Measurements from ENCODE around the gene MED10. TPM values are rescaled to one million over a fixed set of nuclear protein-coding genes. Genes with fewer than 3 reads are reported as not detected.

MED10 gene
- total and polyA plus RNA-seq, 4 donors, result 18.9 to 34.3 (median 31.4) TPM

- DNase-seq (peak in 1 of 3 donors; percentile 13), ATAC-seq (ENCODE audit: insufficient read depth, low FRiP score) (no peak)
- Histone ChIP-seq H3K9me3 (ENCODE audit: control insufficient read depth in 4 of 4, insufficient read depth in 3 of 4, low read length in 3 of 4) (no peaks in the 10 kb centered on the region), H3K9ac (ENCODE audit: insufficient read depth in 1 of 2, low read length in 2 of 2) (no peak overlapping the region), H3K27ac (ENCODE audit: low read depth in 1 of 2, low read length in 1 of 2) (no peak overlapping the region), H3K27me3 (ENCODE audit: control insufficient read depth in 3 of 3, insufficient read depth in 3 of 3, low read length in 2 of 3) (no peaks in the 10 kb centered on the region), H3K4me1 (ENCODE audit: control insufficient read depth in 5 of 5, insufficient read depth in 5 of 5, low read length in 5 of 5) (no peaks in the 10 kb centered on the region), H3K4me3 (no peak overlapping the region), H3K36me3 (ENCODE audit: control insufficient read depth in 4 of 4, insufficient read depth in 4 of 4, low read length in 4 of 4) (peaks cover 0 to 2% (median 0%) of the 10 kb centered on the region in 4 donors)
- no peak for TF ChIP-seq CTCF (IDR thresholded peaks at IDR 0.05; ENCODE audit: control extremely low read depth, extremely low read depth)
- 83 to 88% methylated on average over 11 of the region's 11 CpGs for WGBS, 2 donors
These were observed 34.3 kb downstream of the MED10 start for GRCh38 chr5:6343951-6344592.

GRCh38 chr5:6342689-6343315, 35.5 kb downstream of the MED10 start:
- H3K36me3 ChIP-seq (ENCODE audit: control insufficient read depth in 4 of 4, insufficient read depth in 4 of 4, low read length in 4 of 4), result peaks cover 0 to 6% (median 0%) of the 10 kb centered on the region in 4 donors
- no peak for TF ChIP-seq CTCF (IDR thresholded peaks at IDR 0.05; ENCODE audit: control extremely low read depth, extremely low read depth)
- no peaks in the 10 kb centered on the region for H3K4me1 ChIP-seq (ENCODE audit: control insufficient read depth in 5 of 5, insufficient read depth in 5 of 5, low read length in 5 of 5)
- H3K9ac ChIP-seq (ENCODE audit: insufficient read depth in 1 of 2, low read length in 2 of 2), result no peak overlapping the region
- no peaks in the 10 kb centered on the region for H3K9me3 ChIP-seq (ENCODE audit: control insufficient read depth in 4 of 4, insufficient read depth in 3 of 4, low read length in 3 of 4)
- H3K4me3 ChIP-seq, result no peak overlapping the region
- H3K27ac ChIP-seq (ENCODE audit: low read depth in 1 of 2, low read length in 1 of 2), result no peak overlapping the region
- ATAC-seq (ENCODE audit: insufficient read depth, low FRiP score), result no peak
- no peak for DNase-seq
- H3K27me3 ChIP-seq (ENCODE audit: control insufficient read depth in 3 of 3, insufficient read depth in 3 of 3, low read length in 2 of 3), result no peaks in the 10 kb centered on the region
- 86 to 92% methylated on average over 14 of the region's 14 CpGs for WGBS, 2 donors

GRCh38 chr5:6340100-6340499, 38.2 kb downstream of the MED10 start:
- TF ChIP-seq CTCF (IDR thresholded peaks at IDR 0.05; ENCODE audit: control extremely low read depth, extremely low read depth), result no peak
- no peak overlapping the region for H3K9ac ChIP-seq (ENCODE audit: insufficient read depth in 1 of 2, low read length in 2 of 2)
- no peaks in the 10 kb centered on the region for H3K4me1 ChIP-seq (ENCODE audit: control insufficient read depth in 5 of 5, insufficient read depth in 5 of 5, low read length in 5 of 5)
- H3K36me3 ChIP-seq (ENCODE audit: control insufficient read depth in 4 of 4, insufficient read depth in 4 of 4, low read length in 4 of 4), result peaks cover 0 to 7% (median 0%) of the 10 kb centered on the region in 4 donors
- ATAC-seq (ENCODE audit: insufficient read depth, low FRiP score) (no peak), DNase-seq (no peak)
- no peak overlapping the region for H3K27ac ChIP-seq (ENCODE audit: low read depth in 1 of 2, low read length in 1 of 2)
- H3K27me3 ChIP-seq (ENCODE audit: control insufficient read depth in 3 of 3, insufficient read depth in 3 of 3, low read length in 2 of 3), result no peaks in the 10 kb centered on the region
- 97 to 98% methylated on average over 1 of the region's 1 CpG for WGBS, 2 donors
- H3K4me3 ChIP-seq, result no peak overlapping the region
- peaks cover 0 to 2% (median 0%) of the 10 kb centered on the region in 4 donors for H3K9me3 ChIP-seq (ENCODE audit: control insufficient read depth in 4 of 4, insufficient read depth in 3 of 4, low read length in 3 of 4)
